Retinal pigment epithelial cell (primary cell): ENCODE measurements around the gene ANOS1.

Experiments used
- DNase-seq: peaks from one replicate; pipeline ENCODE4 v3.0.0-alpha.2; 2010; ENCODE audit warnings: low read depth
- H3K4me3 ChIP-seq: 2 replicates; pipeline ENCODE4 v1.5.1; 2011; ENCODE audit warnings: mild to moderate bottlenecking, low read length, control low read depth, moderate library complexity
- TF ChIP-seq, protein P1 (sequence below): conservative IDR thresholded peaks from 2 replicates; pipeline ENCODE4 v1.5.1; 2011; ENCODE audit warnings: low read depth, low read length, control low read depth, inconsistent platforms

ANOS1 gene

DNA sequence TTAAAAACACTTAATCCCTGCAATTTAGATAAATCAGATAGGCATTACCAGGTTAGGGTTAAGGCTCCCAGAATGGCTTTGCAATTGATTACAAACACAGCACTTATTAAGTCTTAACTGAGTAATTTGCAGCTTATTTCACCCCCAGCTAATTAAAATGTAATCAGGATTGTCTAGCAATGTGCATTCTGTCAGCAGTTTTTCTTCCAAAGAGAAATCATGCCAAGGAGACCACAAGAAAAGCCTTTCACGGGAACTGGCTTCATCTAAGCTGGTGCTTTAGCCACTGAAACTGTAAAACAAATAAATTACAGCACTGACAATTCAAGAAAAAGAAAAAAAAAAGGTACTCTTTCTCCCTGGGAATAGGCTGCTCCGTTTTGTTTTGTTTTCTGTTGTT, 2.1 kb downstream of the ANOS1 start:
- peak overlapping the region; percentile 63 for H3K4me3 ChIP-seq
- DNase-seq = peak; percentile 48
- TF ChIP-seq, protein P1, sequence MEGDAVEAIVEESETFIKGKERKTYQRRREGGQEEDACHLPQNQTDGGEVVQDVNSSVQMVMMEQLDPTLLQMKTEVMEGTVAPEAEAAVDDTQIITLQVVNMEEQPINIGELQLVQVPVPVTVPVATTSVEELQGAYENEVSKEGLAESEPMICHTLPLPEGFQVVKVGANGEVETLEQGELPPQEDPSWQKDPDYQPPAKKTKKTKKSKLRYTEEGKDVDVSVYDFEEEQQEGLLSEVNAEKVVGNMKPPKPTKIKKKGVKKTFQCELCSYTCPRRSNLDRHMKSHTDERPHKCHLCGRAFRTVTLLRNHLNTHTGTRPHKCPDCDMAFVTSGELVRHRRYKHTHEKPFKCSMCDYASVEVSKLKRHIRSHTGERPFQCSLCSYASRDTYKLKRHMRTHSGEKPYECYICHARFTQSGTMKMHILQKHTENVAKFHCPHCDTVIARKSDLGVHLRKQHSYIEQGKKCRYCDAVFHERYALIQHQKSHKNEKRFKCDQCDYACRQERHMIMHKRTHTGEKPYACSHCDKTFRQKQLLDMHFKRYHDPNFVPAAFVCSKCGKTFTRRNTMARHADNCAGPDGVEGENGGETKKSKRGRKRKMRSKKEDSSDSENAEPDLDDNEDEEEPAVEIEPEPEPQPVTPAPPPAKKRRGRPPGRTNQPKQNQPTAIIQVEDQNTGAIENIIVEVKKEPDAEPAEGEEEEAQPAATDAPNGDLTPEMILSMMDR = no peak

DNA sequence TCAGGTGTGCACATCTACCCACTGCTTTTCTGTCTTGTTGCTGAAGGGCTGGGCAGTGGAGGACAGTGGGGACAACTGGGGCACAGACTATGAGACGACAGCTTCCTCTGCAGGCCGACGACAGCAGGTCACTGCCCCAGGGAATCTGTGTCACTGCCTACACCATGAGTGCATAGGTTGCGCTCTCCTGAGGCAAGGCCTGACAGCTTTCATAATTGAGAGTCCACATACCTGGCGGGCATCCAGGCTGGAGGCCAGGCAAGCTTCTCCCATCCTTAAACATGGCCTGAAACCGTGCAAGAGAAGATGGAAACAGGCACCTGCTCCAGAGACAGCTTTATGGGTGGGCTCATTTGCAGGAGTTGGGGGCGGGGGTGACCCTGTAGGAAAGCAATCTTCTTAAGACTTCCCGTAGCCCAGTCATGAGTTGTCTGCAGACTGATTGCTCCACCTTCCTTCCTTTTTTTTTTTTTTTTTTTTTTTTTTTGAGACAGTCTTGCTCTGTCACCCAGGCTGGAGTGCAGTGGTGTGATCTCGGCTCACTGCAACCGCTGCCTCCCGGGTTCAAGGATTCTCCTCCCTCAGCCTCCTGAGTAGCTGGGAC, 2.9 kb downstream of the ANOS1 start:
- DNase-seq = no peak
- H3K4me3 ChIP-seq = no peak overlapping the region
- TF ChIP-seq, protein P1 = no peak

DNA sequence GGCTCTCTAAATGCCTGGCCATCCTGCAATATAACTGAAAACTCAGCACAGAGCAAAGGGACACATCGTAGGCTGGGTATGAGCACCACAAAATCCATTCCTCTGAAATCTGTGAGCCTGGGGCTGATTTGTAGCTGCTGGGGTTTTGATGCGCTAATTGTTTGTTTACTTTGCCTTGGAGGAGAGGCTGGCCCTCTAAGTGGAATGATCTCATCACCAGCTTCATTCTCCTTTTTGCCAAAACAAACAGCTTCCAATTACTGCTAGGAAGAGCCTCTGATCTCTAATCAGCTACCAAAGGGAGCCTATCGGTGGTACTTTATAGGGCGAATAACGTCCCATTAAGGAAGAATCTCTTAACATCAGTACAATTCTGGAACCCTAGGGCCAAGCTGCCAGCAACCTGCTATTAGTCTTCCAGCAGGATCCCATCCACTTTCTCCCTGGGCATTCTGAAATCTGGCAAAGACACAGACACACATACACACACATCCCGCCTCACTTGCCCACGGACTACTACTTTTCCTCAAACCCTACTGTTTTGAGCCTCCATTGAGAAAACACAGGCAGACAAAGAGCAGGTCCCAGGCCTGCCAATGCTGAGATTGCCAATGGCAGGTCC, 5.8 kb downstream of the ANOS1 start:
- TF ChIP-seq, protein P1 = no peak
- no peak for DNase-seq

DNA sequence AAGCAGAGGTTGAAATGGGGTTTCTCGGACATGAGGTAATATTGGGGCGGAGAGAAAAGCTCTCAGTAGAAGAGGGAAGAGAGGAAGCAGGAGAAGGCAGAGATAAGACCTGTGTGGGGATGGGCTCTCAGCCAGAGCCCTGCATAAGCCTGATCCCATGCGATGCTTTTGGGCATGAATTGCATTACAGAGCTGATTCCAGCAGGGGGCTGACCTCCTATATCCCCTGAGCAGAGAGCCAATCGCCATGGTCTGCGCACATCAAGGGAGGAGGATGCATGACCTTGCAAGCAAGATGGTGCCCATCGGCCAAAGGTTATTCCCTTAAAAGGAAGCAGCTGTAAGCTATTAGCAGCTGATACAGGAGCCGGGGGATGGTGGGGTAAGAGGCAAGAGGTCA, 7.6 kb downstream of the ANOS1 start:
- no peak overlapping the region for H3K4me3 ChIP-seq
- TF ChIP-seq, protein P1 = peak; percentile 32
- no peak for DNase-seq

More for the DNA sequence above, 5.8 kb downstream of the ANOS1 start:
- H3K4me3 ChIP-seq = no peak overlapping the region

DNA sequence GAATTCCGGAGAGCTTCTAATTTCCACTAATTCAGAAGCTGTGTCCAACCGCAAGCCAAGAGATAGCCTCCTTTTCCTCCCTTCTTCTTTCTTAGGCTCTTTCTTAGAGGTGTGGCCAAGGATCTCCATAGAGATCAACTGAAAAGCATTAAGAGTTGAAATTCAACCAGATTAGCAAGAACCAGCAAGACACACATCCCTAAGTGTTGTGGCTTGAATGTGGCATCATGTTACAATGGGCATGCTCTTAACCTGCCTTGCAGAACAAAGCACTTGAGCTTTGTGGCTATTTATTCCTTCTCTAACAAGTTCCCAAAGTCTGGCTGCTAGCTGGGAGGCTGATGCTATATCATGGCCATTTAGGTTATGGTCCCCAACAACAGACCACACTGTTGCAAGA, 10.4 kb downstream of the ANOS1 start:
- TF ChIP-seq, protein P1 = no peak
- DNase-seq = no peak
- H3K4me3 ChIP-seq = no peak overlapping the region

DNA sequence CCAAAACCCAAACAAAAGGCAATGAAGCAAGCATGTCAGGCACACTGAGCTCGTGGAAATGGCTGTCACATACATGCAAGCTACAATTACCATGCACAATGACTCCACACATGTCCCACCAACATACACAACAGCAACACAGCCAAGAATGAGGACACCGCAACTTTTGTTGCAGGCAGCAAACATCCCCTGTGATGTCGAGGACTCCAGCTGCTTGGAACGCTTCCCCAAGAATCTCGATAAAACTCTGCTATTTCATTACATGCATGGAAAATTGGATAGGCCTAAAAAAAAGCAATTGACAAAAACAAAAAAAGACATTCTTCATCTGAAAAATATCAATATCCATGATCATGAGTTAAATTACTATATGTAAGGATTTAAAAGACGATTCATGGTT, 11.8 kb downstream of the ANOS1 start:
- no peak for DNase-seq
- no peak overlapping the region for H3K4me3 ChIP-seq
- TF ChIP-seq, protein P1 = no peak

DNA sequence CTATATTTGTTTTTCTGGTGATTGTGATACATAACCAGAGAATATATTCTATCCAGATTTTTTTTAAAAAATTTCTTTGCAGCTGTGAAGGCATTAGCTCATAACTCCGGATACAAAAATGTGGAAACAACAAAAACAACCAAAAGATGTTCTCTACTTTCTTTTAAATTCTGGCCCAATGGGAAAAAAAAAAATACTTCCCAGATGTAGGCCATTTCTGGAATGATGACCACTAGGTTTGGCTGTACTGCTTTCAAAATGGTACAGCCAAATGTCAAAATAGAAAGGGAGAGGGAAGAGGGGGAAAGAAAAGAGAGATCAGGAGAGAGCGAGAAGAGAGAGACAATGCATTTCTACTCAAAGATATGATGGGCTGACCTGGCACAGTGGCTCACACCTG, 14.6 kb downstream of the ANOS1 start:
- TF ChIP-seq, protein P1 = no peak
- no peak overlapping the region for H3K4me3 ChIP-seq
- no peak for DNase-seq
